Right lobe of liver (tissue), 6 donors: ENCODE measurements around the gene C16orf78. TPM values are rescaled to one million over a fixed set of nuclear protein-coding genes. Genes with fewer than 3 reads are reported as not detected.

Experiments
- ATAC-seq, 4 donors: fragments of 200-7000 bp; cut with Tn5 transposase; one replicate each; pipeline ENCODE4 v1.9.1; 2020; ENCODE audit warnings: mild to moderate bottlenecking in 4 of 4, moderate library complexity in 4 of 4
- DNase-seq, 3 donors: peaks; one replicate each; pipeline ENCODE4 v3.0.0-alpha.2; 2020
- H3K27ac ChIP-seq, 3 donors: fragments of 200-600 bp; one replicate each; pipeline ENCODE4 v1.8.0; 2022
- H3K27me3 ChIP-seq, 2 donors: fragments of 200-600 bp; one replicate each; pipeline ENCODE4 v1.8.0; 2022
- H3K36me3 ChIP-seq, 4 donors: fragments of 200-600 bp; sonication (generic) in 1 of 4; one replicate each; pipeline versions ENCODE4 v1.5.1 to v1.8.0; 2017 to 2022; ENCODE audit warnings: control low read depth in 1 of 4
- H3K4me1 ChIP-seq, 4 donors: fragments of 200-600 bp; sonication (generic) in 1 of 4; one replicate each; pipeline versions ENCODE4 v1.5.1 to v1.8.0; 2017 to 2022; ENCODE audit warnings: control low read depth in 1 of 4
- H3K4me3 ChIP-seq, 3 donors: fragments of 200-600 bp; one replicate each; pipeline ENCODE4 v1.8.0; 2022
- H3K9me3 ChIP-seq, 4 donors: fragments of 200-600 bp; sonication (generic) in 1 of 4; one replicate each; pipeline versions ENCODE4 v1.5.1 to v1.8.0; 2017 to 2022; ENCODE audit warnings: control low read depth in 1 of 4
- POLR2A ChIP-seq: fragments of 450-650 bp; IDR thresholded peaks from one replicate; pipeline ENCODE4 v1.6.1; 2017; ENCODE audit warnings: antibody characterized with exemption, mild to moderate bottlenecking
- WGBS: methylation state at CpG from one replicate; pipeline ENCODE4 v1.1.6; 2018; ENCODE audit warnings: low coverage, low lambda C conversion rate; ENCODE audit not compliant: insufficient coverage; ENCODE audit errors: missing lambda C conversion rate; 5-methylcytosine and 5-hydroxymethylcytosine counted together
- intact Hi-C, 2 donors: fragments of 100-400 bp; cut with DNase I; formaldehyde crosslinking; loops; one replicate each; pipeline versions ENCODE4 v1.11.2 to v1.14.1; 2022
- total RNA-seq, 6 experiments: library from RNA; depleted of rRNA in 2 of 6; stranded (reverse); fragments of >200 nt in 2 of 6; fragmentation: NEBNext Ultra II Directional in 3 of 6; extraction: Animal tissue kit (Norgen Biotek cat#: 25700) in 3 of 6; gene quantifications; one replicate each; pipeline versions ENCODE4 v1.1.0 to v1.2.4, GENCODE V29; 2016 to 2023
- TF ChIP-seq, protein P1 (sequence below), 4 donors: fragments of 200-600 bp in 3 of 4; fragments of 450-650 bp in 1 of 4; IDR thresholded peaks; one replicate each; pipeline versions ENCODE4 v1.5.1 to v1.8.0; 2016 to 2022; ENCODE audit warnings: antibody characterized with exemption in 4 of 4, mild to moderate bottlenecking in 2 of 4
- donor health status: DM: no; HTN: yes; CAD: no.
- donor health status: DM: no; HTN: no; CAD: no.
- donor health status: DM: no; HTN: no; CAD: no.
- donor health status: DM: no; HTN: yes; CAD: no.
- donor health status: DM: no; HTN: yes; CAD: no.

Gene C16orf78
- total RNA-seq, 6 experiments from 2014 or later, result not detected

- no peaks in the 10 kb centered on the region for H3K9me3 ChIP-seq
- intact Hi-C loops, result no loop called here
- WGBS, result 33% methylated on average over 4 of the region's 9 CpGs
- no peaks in the 10 kb centered on the region for H3K27me3 ChIP-seq
- no peak for TF ChIP-seq POLR2A
- TF ChIP-seq, protein P1, sequence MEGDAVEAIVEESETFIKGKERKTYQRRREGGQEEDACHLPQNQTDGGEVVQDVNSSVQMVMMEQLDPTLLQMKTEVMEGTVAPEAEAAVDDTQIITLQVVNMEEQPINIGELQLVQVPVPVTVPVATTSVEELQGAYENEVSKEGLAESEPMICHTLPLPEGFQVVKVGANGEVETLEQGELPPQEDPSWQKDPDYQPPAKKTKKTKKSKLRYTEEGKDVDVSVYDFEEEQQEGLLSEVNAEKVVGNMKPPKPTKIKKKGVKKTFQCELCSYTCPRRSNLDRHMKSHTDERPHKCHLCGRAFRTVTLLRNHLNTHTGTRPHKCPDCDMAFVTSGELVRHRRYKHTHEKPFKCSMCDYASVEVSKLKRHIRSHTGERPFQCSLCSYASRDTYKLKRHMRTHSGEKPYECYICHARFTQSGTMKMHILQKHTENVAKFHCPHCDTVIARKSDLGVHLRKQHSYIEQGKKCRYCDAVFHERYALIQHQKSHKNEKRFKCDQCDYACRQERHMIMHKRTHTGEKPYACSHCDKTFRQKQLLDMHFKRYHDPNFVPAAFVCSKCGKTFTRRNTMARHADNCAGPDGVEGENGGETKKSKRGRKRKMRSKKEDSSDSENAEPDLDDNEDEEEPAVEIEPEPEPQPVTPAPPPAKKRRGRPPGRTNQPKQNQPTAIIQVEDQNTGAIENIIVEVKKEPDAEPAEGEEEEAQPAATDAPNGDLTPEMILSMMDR (IDR thresholded peaks at IDR 0.05), result no peak
- ATAC-seq, result no peak
- DNase-seq, result no peak
- no peaks in the 10 kb centered on the region for H3K4me1 ChIP-seq
- H3K36me3 ChIP-seq, result no peaks in the 10 kb centered on the region
- H3K4me3 ChIP-seq, result no peak overlapping the region
- no peak overlapping the region for H3K27ac ChIP-seq
These were observed 42.9 kb upstream of the C16orf78 start for GRCh38 chr16:49330562-49331201.

DNA sequence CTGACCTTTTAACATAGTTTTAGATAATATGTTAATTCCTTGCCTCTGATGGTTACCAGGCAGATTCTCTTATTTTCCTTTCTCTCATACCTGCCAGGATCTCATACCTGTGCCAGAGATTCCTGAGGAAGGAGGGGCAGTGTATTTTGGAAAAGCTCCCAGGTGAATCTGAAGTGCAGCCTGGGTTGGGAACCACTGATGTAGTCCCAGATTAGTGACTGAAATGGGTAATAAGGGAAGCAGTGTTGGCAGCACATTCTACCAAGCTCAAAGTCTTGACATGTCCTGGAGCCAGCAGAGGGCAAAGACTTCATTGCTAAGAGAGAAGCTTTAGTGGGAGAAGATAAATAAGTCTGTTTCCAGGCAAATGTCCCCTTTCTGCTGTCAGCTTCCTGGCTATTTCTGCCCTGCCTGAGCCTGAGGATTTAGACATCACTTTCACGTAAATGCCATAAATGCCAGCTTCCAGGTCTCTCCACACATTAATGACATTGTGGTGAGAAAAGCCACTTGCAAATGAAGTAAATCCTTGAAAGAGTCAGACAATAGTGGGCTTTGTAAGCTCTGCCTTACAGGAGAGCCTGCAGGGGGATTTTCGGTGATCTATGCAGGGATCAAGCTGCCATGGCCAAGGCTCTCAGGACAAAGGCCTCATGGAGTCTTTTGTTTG is 40.9 kb upstream of the C16orf78 start:
- Histone ChIP-seq H3K4me1 (no peaks in the 10 kb centered on the region), H3K36me3 (no peaks in the 10 kb centered on the region), H3K9me3 (no peaks in the 10 kb centered on the region), H3K27me3 (no peaks in the 10 kb centered on the region), H3K27ac (no peak overlapping the region), H3K4me3 (no peak overlapping the region)
- ATAC-seq (no peak), DNase-seq (no peak)
- TF ChIP-seq POLR2A, result no peak
- TF ChIP-seq, protein P1 (IDR thresholded peaks at IDR 0.05), result no peak
- 49% methylated on average over 2 of the region's 2 CpGs for WGBS
- intact Hi-C loops, result no loop called here

DNA sequence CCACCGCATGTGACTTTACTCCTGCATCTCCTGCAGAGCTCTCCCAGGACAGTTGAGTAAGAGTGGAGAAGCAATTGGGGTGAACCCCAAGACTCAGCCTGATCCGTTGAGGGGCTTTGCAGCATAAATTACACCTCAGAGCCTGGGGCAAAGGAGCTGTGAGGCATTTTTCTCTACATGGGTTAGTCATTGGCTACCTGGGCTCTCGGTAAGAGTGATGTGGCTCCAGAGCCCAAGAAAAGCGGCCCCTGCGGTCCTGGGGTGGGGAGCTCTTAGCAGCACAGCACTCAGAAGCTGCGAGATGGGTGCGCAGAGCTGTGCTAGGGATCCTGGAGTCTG is 40.4 kb upstream of the C16orf78 start:
- no CpG with 5 or more reads among the region's 7 CpGs for WGBS
- no peaks in the 10 kb centered on the region for H3K27me3 ChIP-seq
- no peak overlapping the region for H3K27ac ChIP-seq
- DNase-seq, result no peak
- H3K36me3 ChIP-seq, result no peaks in the 10 kb centered on the region
- no peak overlapping the region for H3K4me3 ChIP-seq
- no peaks in the 10 kb centered on the region for H3K4me1 ChIP-seq
- intact Hi-C loops, result no loop called here
- no peaks in the 10 kb centered on the region for H3K9me3 ChIP-seq
- no peak for ATAC-seq
- TF ChIP-seq, protein P1 (IDR thresholded peaks at IDR 0.05), result no peak
- TF ChIP-seq POLR2A, result no peak

DNA sequence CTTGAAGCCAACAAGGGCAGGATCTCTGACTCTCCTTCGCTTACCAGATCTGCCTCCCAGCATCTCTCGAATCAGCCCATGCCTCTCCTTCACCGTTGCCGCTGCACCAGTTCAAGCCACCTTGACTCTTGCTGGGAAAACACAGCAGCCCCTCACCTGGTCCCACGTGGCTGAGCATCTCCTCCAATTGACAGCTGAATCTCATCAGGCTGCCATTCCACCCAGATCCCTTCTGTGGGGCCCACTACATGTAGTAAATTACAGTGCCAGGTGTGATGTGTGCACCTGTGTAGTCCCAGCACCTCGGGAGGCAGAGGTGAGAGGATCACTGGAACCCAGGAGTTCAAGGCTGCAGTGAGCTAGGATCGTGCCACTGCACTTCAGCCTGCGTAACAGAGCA is 37.8 kb upstream of the C16orf78 start:
- TF ChIP-seq POLR2A, result no peak
- TF ChIP-seq, protein P1 (IDR thresholded peaks at IDR 0.05), result no peak
- ATAC-seq (no peak), DNase-seq (no peak)
- WGBS, result 26% methylated on average over 5 of the region's 8 CpGs
- intact Hi-C loops, result no loop called here
- no peak overlapping the region for H3K27ac ChIP-seq
- H3K9me3 ChIP-seq, result no peaks in the 10 kb centered on the region
- no peaks in the 10 kb centered on the region for H3K4me1 ChIP-seq
- H3K36me3 ChIP-seq, result no peaks in the 10 kb centered on the region
- H3K4me3 ChIP-seq, result no peak overlapping the region
- no peaks in the 10 kb centered on the region for H3K27me3 ChIP-seq
